Esophagus squamous epithelium (tissue), 5 donors: Measurements from ENCODE around the gene CREB3L1. TPM values are rescaled to one million over a fixed set of nuclear protein-coding genes. Genes with fewer than 3 reads are reported as not detected.
"Not testable (repeated sequence)": the region's sequence is repeated elsewhere in the genome, so short reads cannot be mapped to it uniquely, and the experiment has no call there.

Source experiments
- DNase-seq: peaks from one replicate; lab custom pipeline; 2025; lab: John Stamatoyannopoulos, UW
- H3K27ac ChIP-seq, 4 donors: fragments of 200-600 bp; sonication (generic); one replicate each; pipeline ENCODE4 v1.5.1; 2016 to 2019; ENCODE audit warnings: mild to moderate bottlenecking in 1 of 4
- H3K27me3 ChIP-seq, 4 donors: fragments of 200-600 bp; sonication (generic); 1 replicate in 3 of 4; 2 replicates in 1 of 4; pipeline versions ENCODE4 v1.5.1 to v1.6.0; 2017 to 2021; ENCODE audit warnings: antibody characterized with exemption in 1 of 4
- H3K36me3 ChIP-seq, 3 donors: fragments of 200-600 bp; sonication (generic); one replicate each; pipeline ENCODE4 v1.5.1; 2016 to 2019
- H3K4me1 ChIP-seq, 3 donors: fragments of 200-600 bp; sonication (generic); one replicate each; pipeline ENCODE4 v1.5.1; 2017 to 2019
- H3K4me3 ChIP-seq, 4 donors: fragments of 200-600 bp; sonication (generic); 1 replicate in 3 of 4; 2 replicates in 1 of 4; pipeline ENCODE4 v1.5.1; 2016 to 2019; ENCODE audit warnings: mild to moderate bottlenecking in 2 of 4, moderate library complexity in 1 of 4
- H3K9me3 ChIP-seq, 3 donors: fragments of 200-600 bp; sonication (generic); one replicate each; pipeline ENCODE4 v1.5.1; 2016 to 2019
- POLR2A ChIP-seq, 4 donors: fragments of 450-650 bp; IDR thresholded peaks; one replicate each; pipeline ENCODE4 v1.6.1; 2017; ENCODE audit warnings: antibody characterized with exemption in 4 of 4, mild to moderate bottlenecking in 4 of 4, moderate library complexity in 3 of 4
- WGBS, 2 donors: methylation state at CpG; one replicate each; pipeline ENCODE4 v1.1.5; 2018; 5-methylcytosine and 5-hydroxymethylcytosine counted together
- intact Hi-C: fragments of 100-400 bp; cut with DNase I; formaldehyde crosslinking; loops from one replicate; pipeline ENCODE4 v1.15.0; 2022
- total RNA-seq, 4 donors: library from RNA; depleted of rRNA; stranded (reverse); fragments of >200 nt; gene quantifications; one replicate each; pipeline ENCODE4 v1.1.0, GENCODE V29; 2016
- TF ChIP-seq, protein P1 (sequence below), 6 experiments: fragments of 450-650 bp in 4 of 6; fragments of 200-600 bp in 2 of 6; sonication (generic) in 2 of 6; IDR thresholded peaks; one replicate each; pipeline ENCODE4 v1.5.1; 2016 to 2019; ENCODE audit warnings: antibody characterized with exemption in 6 of 6, mild to moderate bottlenecking in 4 of 6, moderate library complexity in 4 of 6
- donor health status: DM: yes; HTN: yes; CAD: no.

The CREB3L1 gene
- total RNA-seq, 4 donors from 2014 or later, result 0.13 to 2.1 (median 0.63) TPM

DNA sequence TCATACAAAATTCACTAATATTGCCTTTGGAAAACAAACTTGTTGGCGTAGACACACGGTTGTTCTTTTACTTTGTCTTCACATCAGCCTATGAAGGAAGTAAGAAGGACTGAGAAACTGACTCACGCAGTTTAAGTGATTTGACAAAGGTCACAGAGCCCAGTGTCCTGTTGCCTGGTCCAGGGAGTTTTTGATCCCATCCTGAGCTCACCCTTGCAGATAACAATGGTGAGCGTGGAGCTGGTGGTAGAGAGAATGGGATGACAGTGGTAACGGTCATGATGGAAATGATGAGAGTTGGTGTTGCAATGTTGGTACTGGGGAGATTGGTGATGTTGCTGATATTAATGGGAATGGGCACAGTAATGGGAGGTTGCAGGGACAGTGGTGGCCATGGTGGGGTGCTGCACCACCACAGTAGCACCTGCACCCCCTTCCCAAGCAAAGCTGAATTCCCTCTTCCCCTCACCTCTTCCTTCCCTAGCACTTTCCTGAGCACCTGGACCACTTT is 22.0 kb downstream of the CREB3L1 start:
- H3K27me3 ChIP-seq, result peaks cover 0 to 36% (median 2%) of the 10 kb centered on the region in 4 donors
- DNase-seq, result no peak
- H3K36me3 ChIP-seq, result no peaks in the 10 kb centered on the region
- intact Hi-C loops, result no loop called here
- peaks cover 18 to 33% (median 23%) of the 10 kb centered on the region in 3 donors for H3K4me1 ChIP-seq
- no peak overlapping the region for H3K4me3 ChIP-seq
- no peaks in the 10 kb centered on the region for H3K9me3 ChIP-seq
- 44 to 65% methylated on average over 4 to 5 of the region's 5 CpGs for WGBS, 2 donors
- H3K27ac ChIP-seq, result peak overlapping the region in 2 of 4 donors; percentile 40 to 58
- TF ChIP-seq, protein P1, sequence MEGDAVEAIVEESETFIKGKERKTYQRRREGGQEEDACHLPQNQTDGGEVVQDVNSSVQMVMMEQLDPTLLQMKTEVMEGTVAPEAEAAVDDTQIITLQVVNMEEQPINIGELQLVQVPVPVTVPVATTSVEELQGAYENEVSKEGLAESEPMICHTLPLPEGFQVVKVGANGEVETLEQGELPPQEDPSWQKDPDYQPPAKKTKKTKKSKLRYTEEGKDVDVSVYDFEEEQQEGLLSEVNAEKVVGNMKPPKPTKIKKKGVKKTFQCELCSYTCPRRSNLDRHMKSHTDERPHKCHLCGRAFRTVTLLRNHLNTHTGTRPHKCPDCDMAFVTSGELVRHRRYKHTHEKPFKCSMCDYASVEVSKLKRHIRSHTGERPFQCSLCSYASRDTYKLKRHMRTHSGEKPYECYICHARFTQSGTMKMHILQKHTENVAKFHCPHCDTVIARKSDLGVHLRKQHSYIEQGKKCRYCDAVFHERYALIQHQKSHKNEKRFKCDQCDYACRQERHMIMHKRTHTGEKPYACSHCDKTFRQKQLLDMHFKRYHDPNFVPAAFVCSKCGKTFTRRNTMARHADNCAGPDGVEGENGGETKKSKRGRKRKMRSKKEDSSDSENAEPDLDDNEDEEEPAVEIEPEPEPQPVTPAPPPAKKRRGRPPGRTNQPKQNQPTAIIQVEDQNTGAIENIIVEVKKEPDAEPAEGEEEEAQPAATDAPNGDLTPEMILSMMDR (IDR thresholded peaks at IDR 0.05), result no peak
- no peak for TF ChIP-seq POLR2A (IDR thresholded peaks at IDR 0.05)

DNA sequence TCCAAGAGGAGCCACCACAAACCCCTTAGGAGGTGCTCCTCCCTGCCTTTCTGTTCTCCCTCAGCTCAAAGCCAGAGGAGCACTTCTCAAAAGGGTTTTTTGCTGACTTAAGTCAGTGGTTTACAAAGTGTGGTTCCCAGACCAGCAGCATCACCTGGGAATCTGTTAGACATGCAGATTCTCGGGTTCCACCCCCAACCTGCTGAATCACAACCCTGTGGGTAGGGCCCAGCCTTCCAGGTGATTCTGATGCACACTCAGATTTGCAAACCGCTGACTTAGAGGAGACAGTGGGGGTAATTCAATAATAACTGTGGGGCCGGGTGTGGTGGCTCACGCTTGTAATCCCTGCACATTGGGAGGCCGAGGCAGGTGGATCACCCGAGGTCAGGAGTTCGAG is 22.8 kb downstream of the CREB3L1 start:
- H3K27me3 ChIP-seq, result peaks cover 0 to 29% (median 2%) of the 10 kb centered on the region in 4 donors
- H3K27ac ChIP-seq, result no peak overlapping the region
- H3K4me1 ChIP-seq, result peaks cover 12 to 26% (median 18%) of the 10 kb centered on the region in 3 donors
- no peaks in the 10 kb centered on the region for H3K36me3 ChIP-seq
- 45% methylated on average over 2 of the region's 7 CpGs; no CpG with 5 or more reads in 1 of the 2 donors for WGBS, 2 donors
- no peaks in the 10 kb centered on the region for H3K9me3 ChIP-seq
- intact Hi-C loops, result no loop called here
- TF ChIP-seq, protein P1 (IDR thresholded peaks at IDR 0.05), result no peak
- TF ChIP-seq POLR2A (IDR thresholded peaks at IDR 0.05), result no peak
- DNase-seq, result no peak
- H3K4me3 ChIP-seq, result no peak overlapping the region

DNA sequence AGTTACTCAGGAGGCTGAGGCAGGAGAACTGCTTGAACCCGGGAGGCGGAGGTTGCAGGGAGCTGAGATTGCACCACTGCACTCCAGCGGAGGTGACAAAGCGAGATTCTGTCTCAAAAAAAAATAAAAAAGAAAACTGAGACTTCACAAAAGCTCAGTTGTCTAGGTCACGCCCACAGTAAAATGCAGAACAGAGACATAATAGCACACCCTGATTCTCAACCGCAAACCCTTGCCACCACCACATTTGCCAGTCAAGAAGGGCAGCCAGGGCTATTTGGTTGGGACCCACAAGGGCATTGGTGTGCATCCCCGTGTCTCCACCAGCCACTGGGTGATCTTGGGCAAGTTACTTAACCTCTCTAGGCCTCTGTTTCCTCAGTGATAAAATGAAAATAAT is 25.4 kb downstream of the CREB3L1 start:
- H3K27ac ChIP-seq, result no peak overlapping the region
- TF ChIP-seq, protein P1 (IDR thresholded peaks at IDR 0.05), result no peak
- no peak for TF ChIP-seq POLR2A (IDR thresholded peaks at IDR 0.05)
- WGBS, 2 donors, result 71 to 89% methylated on average over 6 to 7 of the region's 7 CpGs
- no peak overlapping the region for H3K4me3 ChIP-seq
- H3K36me3 ChIP-seq, result no peaks in the 10 kb centered on the region
- H3K4me1 ChIP-seq, result peaks cover 0 to 4% (median 0%) of the 10 kb centered on the region in 3 donors
- DNase-seq, result no peak
- intact Hi-C loops, result no loop called here
- no peaks in the 10 kb centered on the region for H3K9me3 ChIP-seq
- peaks cover 0 to 7% (median 0%) of the 10 kb centered on the region in 4 donors for H3K27me3 ChIP-seq

DNA sequence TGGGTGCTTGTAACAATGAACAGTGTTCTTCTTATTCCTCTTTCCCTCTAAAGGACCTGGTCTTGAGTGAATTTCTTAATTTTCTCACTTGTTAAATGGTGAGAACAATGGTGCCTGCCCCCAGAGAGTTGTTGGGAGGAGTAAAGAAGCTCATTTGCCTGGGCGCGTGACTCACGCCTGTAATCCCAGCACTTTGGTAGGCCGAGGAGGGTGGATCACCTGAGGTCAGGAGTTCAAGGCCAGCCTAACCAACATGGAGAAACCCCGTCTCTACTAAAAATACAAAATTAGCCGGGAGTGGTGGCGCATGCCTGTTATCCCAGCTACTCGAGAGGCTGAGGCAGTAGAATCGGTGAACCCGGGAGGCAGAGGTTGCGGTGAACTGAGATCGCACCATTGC is 26.6 kb downstream of the CREB3L1 start:
- H3K4me1 ChIP-seq, intact Hi-C loops, H3K27ac ChIP-seq, H3K4me3 ChIP-seq, DNase-seq, H3K27me3 ChIP-seq, H3K36me3 ChIP-seq, H3K9me3 ChIP-seq: not testable (repeated sequence)
- 90 to 91% methylated on average over 12 of the region's 12 CpGs for WGBS, 2 donors

DNA sequence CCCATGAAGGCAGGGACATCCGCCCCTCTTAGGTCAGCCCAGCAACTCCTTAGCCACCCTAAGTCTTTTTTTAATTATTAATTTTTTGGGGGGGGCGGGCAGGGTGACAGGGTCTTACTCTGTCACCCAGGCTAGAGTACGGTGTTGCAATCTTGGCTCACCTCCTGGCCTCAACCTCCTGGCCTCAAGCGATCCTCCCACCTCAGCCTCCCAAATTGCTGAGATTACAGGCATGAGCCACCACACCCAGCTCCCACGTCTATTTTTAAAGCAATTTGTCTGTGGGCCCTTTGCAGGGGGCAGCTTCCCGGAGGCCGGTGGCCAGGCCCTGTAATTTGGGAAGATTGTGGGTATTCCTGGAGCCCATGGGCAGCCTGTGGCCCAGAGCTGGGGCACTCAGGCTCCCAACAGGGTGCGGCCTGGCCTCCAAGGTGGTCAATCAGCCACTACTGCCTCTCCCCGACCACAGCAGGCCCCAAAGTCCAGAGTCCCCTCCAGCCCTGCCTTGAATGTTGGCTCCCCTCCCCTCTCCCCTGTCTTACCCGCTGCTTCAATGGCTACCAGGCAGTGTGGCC is 27.2 kb downstream of the CREB3L1 start:
- H3K4me1 ChIP-seq, result peaks cover 0 to 11% (median 4%) of the 10 kb centered on the region in 3 donors
- H3K27me3 ChIP-seq, result peaks cover 0 to 5% (median 0%) of the 10 kb centered on the region in 4 donors
- H3K9me3 ChIP-seq, result no peaks in the 10 kb centered on the region
- 94 to 99% methylated on average over 6 to 7 of the region's 10 CpGs for WGBS, 2 donors
- DNase-seq, result no peak
- TF ChIP-seq, protein P1 (IDR thresholded peaks at IDR 0.05), result no peak
- TF ChIP-seq POLR2A (IDR thresholded peaks at IDR 0.05), result no peak
- no peaks in the 10 kb centered on the region for H3K36me3 ChIP-seq
- no peak overlapping the region for H3K27ac ChIP-seq
- intact Hi-C loops, result loop anchor here (5.0 kb wide), 2 partner anchors 52 to 67 kb away; no protein-coding TSS in a partner anchor
- no peak overlapping the region for H3K4me3 ChIP-seq
